NCI-H2081 (cell line): ENCODE results near the gene NEUROD6.

Experiments used
- DNase-seq, 2 experiments: peaks; one replicate each; lab custom pipeline; 2025; lab: John Stamatoyannopoulos, UW

Gene NEUROD6

DNA sequence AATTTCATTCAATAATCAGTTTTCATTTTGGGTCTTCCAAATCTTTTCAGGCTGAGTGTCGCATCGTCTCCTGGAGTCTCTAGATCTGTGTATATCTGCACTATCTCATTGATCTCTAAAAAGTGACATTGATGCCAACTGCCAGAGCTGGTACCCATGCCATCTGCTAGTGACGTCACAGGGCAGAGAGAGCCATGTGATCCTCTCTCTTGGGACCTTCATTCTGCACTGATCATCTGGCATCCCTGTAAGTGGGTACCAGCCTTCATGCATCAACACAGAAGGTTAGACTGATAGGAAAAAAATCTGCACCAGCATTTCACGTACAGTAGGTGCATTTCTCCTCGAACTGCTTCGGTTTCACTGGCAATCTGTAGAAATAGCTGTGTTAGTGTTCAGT is at the start of gene NEUROD6:
TSS of gene NEUROD6 (minus strand) at position 124 of the 400 bp plus-strand sequence. CDS start 1,458 bp downstream, outside the sequence.
- DNase-seq = no peak

DNA sequence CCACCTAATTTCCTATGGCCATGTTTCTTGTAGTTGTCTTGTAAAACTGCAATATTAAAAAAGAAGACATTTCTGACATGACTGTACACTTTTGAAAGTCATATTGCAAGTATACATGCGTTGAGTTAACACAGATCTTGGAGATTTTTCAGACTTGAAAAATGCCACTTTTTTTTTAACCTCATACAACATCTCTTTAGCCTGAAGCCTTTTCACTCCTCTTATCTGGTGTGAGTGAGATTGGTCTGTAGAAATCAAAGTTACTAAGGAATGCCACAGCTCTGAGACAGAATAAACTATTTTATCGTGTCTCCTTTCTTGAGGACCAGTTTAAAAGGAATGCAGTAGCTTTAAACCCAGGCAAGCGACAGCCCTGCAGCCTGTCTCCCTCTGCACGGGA is 43.9 kb upstream of the NEUROD6 start:
- DNase-seq = no peak

DNA sequence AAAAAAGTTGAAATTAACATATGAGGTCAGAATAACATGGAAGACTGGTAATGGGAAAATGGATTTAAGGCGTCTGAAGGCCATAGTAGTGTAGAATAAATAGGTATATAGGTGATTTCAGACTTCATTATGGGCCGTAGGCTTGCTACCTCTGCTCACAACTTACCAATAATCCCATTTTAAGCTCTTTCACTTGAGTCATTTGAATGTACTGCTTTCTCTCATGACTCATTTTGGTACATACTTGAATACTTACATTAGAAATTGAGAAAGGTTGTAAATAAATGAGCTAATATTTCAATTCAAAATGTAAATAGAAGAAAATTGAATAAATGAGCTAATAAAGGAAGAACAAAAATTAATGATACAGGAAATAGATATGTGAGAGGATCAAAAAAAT is 42.2 kb upstream of the NEUROD6 start:
- DNase-seq = no peak

DNA sequence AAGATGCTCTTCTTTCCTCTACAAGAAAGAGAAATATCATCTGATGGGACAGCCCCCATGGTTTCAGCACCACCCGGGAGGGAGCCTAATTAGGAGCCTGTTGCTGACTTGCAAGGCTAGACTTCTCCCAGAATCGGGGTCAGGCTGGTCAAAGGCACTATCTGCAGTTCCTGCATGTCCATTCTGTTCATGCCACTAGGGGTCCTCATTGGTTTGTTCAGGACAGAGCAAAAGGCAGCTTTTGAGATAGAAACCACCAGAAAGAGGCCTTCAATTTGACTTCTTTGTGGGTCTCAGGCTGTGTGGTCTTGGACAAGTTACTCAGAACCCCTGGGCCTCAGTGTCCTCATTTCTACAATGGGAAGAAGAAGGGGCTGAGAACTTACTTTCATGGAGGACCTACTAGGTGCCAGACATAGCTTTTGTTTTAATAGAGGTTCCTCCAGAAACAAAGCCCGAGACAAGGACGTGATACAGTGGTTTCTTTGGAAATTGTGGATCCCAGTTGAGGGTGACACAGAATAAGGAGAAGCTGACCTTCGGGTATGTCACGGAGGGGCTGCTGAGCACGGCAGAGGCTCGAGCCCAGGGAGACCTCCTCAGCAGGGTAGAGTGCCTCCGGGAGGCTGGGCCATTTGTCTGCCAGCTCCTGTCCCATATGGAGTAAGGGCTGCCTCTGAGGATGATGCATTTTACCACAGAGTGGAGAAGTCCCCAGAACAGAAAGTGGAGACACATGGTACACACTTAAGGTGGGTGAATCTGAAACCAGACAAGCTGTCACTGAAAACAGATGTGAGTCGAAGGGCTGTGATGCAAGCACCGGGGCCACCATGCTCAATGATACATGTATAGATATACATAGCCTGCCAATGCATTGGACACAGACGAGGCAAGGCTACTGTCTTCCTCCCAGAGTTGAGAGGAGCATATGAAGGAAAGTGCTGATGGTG is 33.1 kb upstream of the NEUROD6 start:
- DNase-seq = peak; percentile 58 to 69

DNA sequence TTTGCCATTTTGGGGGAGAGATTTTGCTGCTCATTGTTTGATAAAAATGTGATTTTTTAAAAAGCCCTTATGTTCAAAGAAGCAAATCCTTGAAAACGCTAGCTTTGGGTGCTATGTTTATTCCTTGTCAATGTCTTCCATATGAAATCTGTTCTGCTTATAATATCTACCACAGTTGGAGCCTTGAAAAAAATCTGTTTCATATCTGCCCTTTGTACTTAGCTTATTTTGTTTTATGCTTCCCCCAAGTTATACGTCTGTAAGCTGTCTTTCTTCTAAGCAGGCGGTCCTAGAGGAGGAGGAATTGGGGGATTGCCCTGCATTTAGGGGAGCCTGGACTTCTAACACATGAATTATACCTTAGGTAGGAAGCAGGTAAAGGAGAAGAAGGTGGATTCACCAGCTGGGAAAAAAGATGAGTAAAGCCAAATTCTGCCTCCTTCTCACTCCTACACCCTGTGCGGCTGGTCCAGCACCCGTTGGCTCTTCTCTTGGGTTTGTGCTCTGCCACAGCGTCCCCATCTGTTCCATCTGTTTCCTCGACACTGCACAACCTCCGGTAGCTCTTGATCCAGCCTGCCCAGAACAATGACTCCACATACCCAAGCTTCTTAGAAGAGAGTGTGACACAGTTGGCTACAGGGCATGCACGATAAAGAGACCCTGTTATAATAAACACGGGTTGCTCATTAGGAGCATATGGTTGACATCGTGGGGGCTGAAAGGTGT is 31.9 kb upstream of the NEUROD6 start:
- no peak for DNase-seq

DNA sequence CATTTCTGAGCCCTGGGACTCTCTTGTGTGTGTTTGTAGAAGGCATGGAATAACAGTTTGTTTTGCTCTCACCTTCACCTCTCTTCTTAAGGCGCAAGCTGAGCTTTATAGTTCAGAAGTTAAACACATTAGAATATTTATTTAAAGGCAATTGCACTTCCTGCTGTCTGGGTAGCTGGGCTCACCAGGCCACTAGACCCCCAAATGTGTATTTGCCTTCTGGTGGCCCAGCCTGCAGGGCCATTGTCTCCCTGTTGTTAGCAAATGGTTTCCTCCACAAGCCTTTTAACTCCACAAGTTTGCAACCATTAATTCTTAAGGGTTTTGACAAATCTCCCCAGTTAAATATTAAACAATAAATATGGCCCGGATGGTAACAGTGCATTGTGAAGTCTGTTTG is 31.1 kb upstream of the NEUROD6 start:
- peak in 1 of 2 experiments; percentile 23 for DNase-seq

DNA sequence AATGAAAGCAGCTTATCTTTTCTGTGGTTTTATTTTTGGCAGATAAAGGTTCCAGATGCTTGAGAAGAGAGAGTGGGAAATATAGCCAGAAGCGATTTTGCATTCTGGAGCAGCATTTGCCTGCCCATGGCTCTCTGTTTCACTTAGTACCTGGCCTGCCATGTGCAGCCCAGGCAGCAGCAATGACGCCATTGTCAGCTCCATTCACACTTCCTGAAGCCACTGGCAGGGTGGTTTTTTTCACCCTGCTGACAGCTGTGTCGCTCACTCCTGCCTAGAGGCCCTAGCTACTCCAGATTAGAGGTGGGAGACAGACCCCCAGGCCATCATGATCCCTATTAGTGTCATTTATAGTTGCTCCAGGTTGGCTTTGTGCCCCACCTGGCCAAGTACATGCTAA is 30.1 kb upstream of the NEUROD6 start:
- DNase-seq = no peak

DNA sequence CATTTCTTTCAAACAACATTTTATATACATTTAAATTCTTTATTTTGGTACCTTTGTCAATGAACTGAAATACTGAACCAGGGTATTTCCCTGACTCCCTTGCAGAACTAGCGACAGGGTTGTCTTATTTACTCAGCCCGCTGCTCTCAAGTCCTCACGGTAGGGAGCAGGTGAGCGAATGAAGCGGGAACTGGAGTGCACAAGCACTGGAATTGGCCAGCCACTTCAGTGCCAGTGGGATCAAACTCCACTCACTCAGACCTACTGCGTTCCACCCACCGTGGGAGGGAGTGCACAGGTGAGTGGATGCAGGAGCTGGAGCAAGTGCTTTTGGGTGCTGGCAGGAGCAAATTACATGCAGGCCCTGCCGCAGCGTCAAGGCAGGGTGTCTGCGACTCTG is 28.1 kb upstream of the NEUROD6 start:
- no peak for DNase-seq

DNA sequence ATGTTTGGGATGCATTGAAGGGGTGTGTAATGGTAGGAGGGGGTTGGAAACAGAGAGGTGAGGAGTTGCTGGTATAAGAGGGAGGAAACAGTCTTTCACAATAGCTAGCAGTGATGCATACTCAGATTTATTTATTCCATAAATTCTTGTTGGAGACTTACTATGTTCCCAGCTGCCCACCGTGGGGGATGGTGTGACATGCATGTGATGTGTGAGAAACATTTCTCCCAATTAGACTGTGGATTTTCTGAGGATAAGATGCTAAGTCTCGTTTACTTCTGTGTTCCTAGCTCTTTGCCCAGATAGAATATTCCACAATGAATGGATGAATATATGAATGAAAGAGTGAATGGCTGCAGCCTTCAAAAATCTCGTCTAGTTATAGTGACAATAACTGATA is 23.0 kb upstream of the NEUROD6 start:
- no peak for DNase-seq

DNA sequence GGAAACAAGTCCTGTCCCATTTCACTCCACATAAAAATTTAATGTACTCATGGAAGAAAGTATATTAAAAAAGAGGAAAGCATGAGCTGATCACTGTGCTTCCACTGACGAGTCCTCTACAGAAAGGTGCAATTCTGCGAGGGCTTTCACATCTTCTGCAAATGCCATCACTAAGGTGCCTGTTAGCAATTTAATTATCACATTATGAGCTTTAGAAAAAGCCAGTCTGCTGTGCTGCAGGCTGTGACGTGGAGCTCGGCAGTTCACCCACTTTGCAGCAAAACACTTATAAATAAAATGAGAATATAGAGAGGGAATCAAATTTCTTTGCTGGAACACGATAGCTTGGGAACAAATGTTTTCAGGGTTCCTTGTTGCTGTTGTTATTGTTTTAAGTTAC is 22.5 kb upstream of the NEUROD6 start:
- DNase-seq = no peak

DNA sequence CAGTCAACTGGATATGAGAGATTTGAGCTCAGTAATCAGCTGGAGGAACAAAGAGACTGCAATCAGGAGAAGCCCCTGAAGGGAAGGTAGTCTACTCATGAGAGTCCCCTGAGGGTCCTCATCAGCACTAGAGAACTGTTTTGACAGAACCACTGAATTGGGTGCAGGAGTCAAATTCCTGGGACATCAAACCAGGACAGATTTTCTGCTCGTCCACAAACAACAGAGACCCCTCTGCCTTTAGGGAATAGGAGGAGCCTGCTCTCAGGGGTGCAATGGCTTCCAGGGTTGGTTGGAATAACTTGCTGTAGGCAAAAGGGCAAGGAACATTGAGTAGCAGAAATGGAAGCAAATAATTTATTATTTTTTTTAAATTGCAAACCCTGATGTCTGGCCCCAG is 21.9 kb upstream of the NEUROD6 start:
- no peak for DNase-seq

DNA sequence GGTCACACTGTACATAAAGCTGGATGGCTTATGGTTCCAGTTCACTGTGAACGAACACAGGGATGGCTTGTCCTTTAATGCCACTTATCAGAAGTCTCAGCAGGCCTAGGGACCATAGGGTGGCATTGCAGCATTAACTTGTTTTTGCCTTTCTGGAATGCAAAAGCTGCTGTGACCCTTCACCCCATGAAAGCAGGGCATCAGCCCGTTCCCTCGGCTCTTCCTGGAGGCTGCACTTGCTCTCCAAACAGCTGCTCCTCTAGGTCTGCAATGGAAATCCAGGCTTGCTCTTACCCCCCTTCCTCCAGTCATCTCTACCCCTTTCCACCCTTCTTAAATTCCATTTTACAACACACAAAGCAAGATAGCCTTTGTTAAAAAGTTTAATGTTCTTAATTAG is 17.9 kb upstream of the NEUROD6 start:
- DNase-seq = no peak

DNA sequence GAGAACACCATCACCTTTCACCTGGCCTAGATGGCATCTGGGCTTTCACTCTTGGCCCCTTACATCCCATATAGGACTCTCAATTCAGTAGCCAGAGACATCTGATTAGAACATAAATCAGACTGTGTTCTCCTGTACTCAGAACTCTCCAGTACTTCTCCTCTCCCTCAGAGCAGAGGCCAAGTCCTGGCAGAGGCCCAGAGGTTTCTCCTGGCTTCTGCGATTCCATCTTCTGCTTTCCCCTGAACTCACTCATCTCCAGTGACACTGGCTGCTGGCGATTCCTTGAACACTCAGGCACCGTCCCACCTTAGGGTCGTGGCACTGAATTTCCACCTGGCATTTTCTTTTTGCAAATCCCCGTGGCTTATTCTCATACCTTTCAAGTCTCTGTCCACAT is 4.9 kb upstream of the NEUROD6 start:
- DNase-seq = no peak

DNA sequence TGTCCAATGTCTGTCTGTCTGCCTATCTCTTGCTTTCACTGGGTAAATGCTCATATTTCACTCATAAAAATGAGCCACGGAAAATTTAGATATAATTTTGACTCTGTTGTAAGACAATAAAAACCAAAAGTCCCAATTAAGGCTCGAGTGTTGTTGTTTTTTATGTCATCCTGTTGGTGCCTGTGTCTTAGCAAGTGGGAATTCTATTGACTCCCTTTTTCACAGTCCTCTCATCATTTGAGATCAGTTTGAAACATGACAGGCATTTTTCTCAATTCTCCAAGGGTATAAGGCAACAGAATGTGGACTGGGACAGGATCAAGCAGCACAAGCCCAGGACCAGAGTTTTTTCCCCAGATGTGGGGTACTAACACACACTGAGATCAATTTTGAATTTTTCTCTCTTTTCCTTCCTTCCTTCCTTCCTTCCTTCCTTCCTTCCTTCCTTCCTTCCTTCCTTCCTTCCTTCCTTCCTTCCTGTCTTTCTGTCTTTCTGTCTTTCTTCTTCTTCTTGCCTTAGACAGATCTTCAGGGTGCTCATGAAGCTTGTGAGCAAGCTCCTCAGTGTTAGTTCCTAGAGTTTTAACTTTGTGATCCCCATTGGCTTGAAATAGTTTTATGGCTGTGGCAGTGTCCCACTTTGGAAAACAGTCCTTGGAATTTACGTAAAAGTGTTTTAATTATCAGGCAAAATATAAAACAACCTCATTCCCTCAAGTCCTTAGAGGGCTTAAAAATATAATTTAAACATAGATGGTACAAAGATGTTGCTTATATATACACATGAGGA is 3.2 kb upstream of the NEUROD6 start:
- no peak for DNase-seq

DNA sequence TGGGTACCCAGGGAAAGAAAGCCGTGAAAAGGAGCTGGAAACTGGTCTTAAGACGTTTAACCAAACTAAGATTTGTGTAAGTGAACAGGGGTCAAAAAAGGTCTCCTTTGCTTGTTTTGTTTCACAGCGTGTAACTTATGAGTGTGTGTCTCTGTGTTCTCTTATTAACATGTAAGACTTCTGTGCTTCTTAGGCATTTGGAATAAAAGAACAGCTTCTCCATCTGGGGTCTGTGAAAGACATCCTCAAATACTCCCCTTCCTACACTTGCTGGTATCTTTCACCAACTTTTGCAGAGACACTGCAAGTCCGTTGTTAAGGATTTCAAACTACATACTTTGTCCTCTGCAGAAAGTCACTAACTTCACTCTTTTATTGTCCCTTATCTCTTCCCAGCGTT is 615 bp upstream of the NEUROD6 start:
- no peak for DNase-seq

DNA sequence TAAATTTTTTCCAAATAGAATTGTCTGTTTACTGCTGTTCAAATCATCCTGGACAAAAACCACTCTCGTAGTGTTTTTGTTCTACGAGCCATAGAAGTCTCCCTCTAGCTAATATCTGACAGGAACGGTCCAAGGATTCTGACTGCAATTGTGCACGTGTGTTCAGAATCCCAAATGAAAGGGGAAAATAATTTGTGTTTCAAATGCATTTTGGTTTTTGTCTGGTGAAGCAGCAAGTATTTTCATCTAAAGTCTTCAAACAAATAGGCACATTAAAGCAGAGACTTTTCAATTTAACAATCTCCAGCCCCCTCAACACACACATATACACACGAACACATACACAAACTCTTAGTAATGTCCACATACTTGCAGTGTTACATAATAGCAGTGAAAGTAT is 475 bp downstream of the NEUROD6 start:
- DNase-seq = no peak

DNA sequence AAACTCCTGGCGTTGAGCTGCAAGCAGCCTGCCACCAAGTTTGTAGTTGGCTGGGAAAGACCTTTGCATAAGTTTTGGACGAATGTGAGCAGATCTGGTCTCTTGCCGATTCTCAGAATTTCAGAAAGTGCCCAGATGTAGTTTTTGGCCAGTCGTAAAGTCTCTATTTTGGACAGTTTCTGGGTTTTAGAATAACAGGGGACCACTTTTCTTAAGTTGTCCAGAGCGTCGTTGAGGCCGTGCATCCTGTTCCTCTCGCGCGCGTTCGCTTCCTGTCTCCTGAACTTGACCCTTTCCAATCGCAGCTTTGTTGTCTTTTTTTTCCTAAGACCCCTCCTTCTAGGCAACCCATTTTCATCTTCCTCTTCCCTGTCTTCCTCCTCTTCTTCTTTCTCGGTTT is 1.8 kb downstream of the NEUROD6 start:
- DNase-seq = no peak

DNA sequence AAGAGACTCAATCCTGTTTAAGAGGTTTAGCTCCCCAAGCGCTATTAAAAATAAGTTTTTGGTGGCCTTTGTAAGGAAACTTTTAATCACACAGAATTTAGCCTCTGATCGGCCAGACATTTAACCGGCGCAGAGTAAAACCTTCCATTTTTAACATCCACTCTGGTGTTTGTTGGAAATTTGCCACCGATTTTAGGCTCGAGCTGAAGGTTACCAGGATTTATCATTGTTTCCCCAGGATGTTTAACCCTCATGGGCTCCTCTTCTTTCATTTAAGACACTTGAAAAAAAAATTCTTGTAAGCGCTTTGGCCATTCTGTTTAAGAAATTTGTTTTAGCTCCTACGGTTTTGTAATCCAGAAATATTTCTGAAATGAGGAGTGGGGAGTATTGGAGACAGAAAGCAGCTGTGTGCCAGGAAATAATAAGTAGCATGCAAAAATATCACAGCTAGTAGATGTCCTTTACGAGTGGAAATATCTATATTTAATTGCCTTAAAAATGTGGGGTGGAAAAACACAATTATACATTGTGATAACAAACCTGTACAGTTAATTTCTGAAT is 3.4 kb downstream of the NEUROD6 start:
- DNase-seq = no peak

DNA sequence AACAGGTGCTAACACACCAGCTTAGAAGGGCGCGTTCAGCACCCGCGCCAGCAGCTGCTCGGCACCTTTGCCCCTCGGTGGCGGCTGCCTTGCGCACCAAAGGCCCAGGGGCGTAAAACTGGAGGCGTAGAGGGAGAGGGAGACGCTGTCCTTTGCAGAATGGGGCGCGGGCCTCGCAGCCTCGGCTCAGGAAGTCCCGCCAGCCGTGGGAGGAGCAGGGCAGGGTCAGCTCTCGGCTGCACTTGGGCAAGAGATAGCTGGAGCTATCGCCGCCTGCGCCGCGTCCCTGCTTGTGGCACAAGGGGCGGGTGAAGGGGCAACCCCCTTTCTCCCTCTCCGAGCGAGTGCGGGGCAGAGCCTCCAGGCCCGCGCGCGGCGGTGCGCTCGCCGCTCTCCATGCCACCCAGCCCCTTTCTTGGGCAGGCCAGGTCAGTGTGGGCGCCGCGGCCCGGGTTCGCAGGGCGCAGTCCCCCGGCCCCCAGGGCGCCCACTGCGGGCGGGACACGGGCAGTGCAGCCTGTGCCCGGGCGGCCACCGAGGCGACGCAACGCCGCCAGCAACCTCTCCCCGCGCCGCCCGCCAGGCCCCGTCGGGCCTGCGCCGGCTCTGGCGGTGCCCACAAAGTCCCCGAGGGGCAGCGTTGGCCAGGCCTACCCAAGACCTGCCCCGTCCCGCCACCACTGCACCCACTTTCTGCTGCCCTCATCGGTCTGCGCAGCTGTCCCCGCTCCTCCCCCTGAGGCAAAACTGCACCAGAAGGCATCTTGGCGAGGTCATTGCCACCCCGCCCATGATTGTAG is 4.1 kb downstream of the NEUROD6 start:
- DNase-seq = no peak

DNA sequence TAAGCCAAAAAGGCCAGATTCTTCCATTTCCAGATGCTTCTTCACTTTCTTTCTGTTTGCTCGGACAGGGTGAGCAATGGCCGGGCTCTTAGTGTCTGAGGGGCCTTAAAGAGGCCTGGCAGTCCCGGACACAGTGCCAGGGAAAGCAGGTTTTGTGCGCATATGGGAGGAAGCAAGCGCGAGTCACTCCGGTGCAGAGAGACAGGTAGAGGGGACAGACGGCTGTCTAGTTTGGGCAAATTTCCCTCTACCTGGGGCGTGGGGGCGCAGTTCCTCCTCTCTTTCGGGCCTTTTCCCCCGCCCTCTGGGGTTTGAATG is 4.7 kb downstream of the NEUROD6 start:
- DNase-seq = no peak

DNA sequence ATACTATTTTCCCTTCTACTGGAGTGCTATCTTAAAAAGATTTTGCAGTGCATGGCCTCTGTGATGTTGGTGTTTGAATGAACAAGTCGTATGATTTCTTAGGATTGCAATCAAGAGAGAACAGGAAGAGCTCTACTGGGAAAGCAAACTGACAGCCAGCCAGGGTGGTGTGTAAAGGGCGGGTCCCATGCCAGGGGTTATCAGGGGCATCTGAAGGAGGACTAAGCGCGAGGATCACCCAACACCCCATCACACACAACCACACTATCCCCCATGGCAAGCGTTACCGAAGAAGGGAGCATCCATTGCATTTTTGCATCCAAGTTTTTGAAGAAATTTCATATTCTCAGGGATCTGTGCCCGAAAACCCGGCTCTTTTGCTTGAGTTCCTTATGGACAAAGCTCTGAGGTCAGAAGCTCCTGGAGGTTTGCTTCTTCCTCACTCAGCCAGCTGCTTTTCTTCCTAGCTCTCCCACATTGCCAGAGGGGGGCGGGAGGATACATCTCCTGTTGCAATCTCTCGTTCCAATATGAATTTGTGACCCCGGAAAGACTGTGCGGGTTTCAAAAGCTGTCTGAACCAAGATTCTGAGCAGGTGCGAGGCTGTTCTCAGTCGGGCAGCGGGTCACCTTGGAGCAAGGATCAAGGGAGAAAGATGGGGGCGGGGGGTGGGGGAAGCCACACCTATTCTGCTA is 5.2 kb downstream of the NEUROD6 start:
- DNase-seq = no peak
